Left lung (tissue), 10 donors: Measurements from ENCODE around the gene IFIH1. TPM values are rescaled to one million over a fixed set of nuclear protein-coding genes. Genes with fewer than 3 reads are reported as not detected.

ENCODE experiments used
- ATAC-seq: fragments of 200-7000 bp; cut with Tn5 transposase; one replicate; pipeline ENCODE4 v1.9.1; 2020; ENCODE audit warnings: moderate library complexity
- DNase-seq, 4 donors: peaks; one replicate each; pipeline ENCODE4 v3.0.0-alpha.2; 2013 to 2020
- H3K27ac ChIP-seq, 2 donors: fragments of 200-600 bp; sonication (generic) in 1 of 2; one replicate each; pipeline versions ENCODE4 v1.5.0 to v1.8.0; 2020 to 2021
- H3K27me3 ChIP-seq, 2 donors: fragments of 200-600 bp; sonication (generic) in 1 of 2; one replicate each; pipeline versions ENCODE4 v1.5.0 to v1.8.0; 2020 to 2021
- H3K36me3 ChIP-seq, 2 donors: fragments of 200-600 bp; sonication (generic) in 1 of 2; one replicate each; pipeline versions ENCODE4 v1.5.0 to v1.8.0; 2020 to 2021
- H3K4me1 ChIP-seq, 2 donors: fragments of 200-600 bp; one replicate each; pipeline ENCODE4 v1.8.0; 2021
- H3K4me3 ChIP-seq, 2 donors: fragments of 200-600 bp; sonication (generic) in 1 of 2; one replicate each; pipeline versions ENCODE4 v1.5.0 to v1.8.0; 2020 to 2021; ENCODE audit warnings: mild to moderate bottlenecking in 1 of 2
- H3K9me3 ChIP-seq, 2 donors: fragments of 200-600 bp; sonication (generic) in 1 of 2; one replicate each; pipeline versions ENCODE4 v1.5.0 to v1.8.0; 2020 to 2021
- intact Hi-C, 2 donors: fragments of 100-400 bp; cut with DNase I; formaldehyde crosslinking; loops; one replicate each; pipeline versions ENCODE4 v1.11.2 to v1.14.2; 2022
- polyA plus RNA-seq, 6 donors: library from polyadenylated mRNA; unstranded; fragments of 120-200 nt; gene quantifications; one replicate each; pipeline ENCODE4 v1.2.1, GENCODE V29; 2013; ENCODE audit not compliant: insufficient read length in 6 of 6
- total RNA-seq, 2 donors: library from RNA; stranded (reverse); fragmentation: NEBNext Ultra II Directional; extraction: Animal tissue kit (Norgen Biotek cat#: 25700); gene quantifications; one replicate each; pipeline ENCODE4 v1.2.1, GENCODE V29; 2021
- TF ChIP-seq, protein P1 (sequence below), 2 donors: fragments of 200-600 bp; sonication (generic) in 1 of 2; IDR thresholded peaks; one replicate each; pipeline versions ENCODE4 v1.5.0 to v1.8.0; 2021; ENCODE audit warnings: antibody characterized with exemption in 2 of 2
- donor health status: DM: no; HTN: yes; CAD: no.
- donor health status: DM: no; HTN: no; CAD: no.

The IFIH1 gene
- total and polyA plus RNA-seq, 8 donors, result 11.6 to 33.5 (median 12.8) TPM

DNA sequence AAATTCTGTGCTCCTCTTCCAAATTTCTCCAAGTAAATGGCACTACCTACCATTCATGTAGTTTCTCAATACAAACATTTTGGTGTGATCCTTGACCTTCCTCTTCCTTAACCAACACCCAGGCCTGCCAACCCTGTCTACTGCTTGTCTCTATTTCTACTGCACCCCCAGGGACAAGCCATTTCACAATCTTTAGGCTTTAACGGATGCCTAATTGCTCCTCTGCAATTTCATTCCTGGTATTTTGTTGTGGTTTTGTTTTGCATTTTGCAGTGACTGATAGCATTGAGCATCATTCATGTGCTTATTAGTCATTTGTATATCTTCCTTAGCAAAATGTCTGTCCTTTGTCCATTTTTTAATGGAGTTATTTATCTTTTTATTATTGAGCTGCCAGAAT is 85.3 kb downstream of the IFIH1 start:
- Histone ChIP-seq H3K4me1 (no peaks in the 10 kb centered on the region), H3K36me3 (no peaks in the 10 kb centered on the region), H3K4me3 (no peak overlapping the region), H3K27me3 (no peaks in the 10 kb centered on the region), H3K9me3 (no peaks in the 10 kb centered on the region), H3K27ac (no peak overlapping the region)
- ATAC-seq (no peak), DNase-seq (no peak)
- intact Hi-C loops, result no loop called here
- TF ChIP-seq, protein P1, sequence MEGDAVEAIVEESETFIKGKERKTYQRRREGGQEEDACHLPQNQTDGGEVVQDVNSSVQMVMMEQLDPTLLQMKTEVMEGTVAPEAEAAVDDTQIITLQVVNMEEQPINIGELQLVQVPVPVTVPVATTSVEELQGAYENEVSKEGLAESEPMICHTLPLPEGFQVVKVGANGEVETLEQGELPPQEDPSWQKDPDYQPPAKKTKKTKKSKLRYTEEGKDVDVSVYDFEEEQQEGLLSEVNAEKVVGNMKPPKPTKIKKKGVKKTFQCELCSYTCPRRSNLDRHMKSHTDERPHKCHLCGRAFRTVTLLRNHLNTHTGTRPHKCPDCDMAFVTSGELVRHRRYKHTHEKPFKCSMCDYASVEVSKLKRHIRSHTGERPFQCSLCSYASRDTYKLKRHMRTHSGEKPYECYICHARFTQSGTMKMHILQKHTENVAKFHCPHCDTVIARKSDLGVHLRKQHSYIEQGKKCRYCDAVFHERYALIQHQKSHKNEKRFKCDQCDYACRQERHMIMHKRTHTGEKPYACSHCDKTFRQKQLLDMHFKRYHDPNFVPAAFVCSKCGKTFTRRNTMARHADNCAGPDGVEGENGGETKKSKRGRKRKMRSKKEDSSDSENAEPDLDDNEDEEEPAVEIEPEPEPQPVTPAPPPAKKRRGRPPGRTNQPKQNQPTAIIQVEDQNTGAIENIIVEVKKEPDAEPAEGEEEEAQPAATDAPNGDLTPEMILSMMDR (IDR thresholded peaks at IDR 0.05), result no peak

- intact Hi-C loops, result no loop called here
- Histone ChIP-seq H3K36me3 (no peaks in the 10 kb centered on the region), H3K27me3 (no peaks in the 10 kb centered on the region), H3K4me3 (no peak overlapping the region), H3K4me1 (no peaks in the 10 kb centered on the region), H3K27ac (no peak overlapping the region), H3K9me3 (no peaks in the 10 kb centered on the region)
- ATAC-seq (no peak), DNase-seq (no peak)
- TF ChIP-seq, protein P1 (IDR thresholded peaks at IDR 0.05), result no peak
Observed at GRCh38 chr2:162232671-162233070, 85.8 kb downstream of the IFIH1 start.

GRCh38 chr2:162232027-162232426 is 86.5 kb downstream of the IFIH1 start:
- ATAC-seq (no peak), DNase-seq (no peak)
- intact Hi-C loops, result no loop called here

DNA sequence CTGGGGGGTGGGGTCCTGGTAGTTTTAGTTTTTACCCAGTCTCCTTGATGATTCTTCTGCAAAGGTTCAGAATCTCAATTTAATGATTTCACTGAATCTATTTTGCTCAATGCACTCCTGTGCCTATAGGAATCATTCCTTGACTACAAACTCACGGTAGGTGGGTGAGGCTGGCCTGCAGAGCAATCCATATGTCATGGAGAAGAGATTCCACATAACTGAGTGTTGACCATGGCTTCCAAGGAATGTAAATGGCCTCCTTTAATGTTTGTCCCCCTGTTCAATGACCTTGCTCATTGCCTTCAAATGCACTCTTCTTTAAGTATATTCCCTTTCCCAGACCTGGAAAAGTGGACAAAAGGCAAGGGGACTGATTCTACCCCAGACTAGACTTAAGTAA is 87.7 kb downstream of the IFIH1 start:
- ATAC-seq, result no peak
- Histone ChIP-seq H3K27ac (no peak overlapping the region), H3K9me3 (no peaks in the 10 kb centered on the region), H3K4me1 (no peaks in the 10 kb centered on the region), H3K4me3 (no peak overlapping the region), H3K36me3 (no peaks in the 10 kb centered on the region), H3K27me3 (no peaks in the 10 kb centered on the region)
- intact Hi-C loops, result no loop called here
- DNase-seq, result no peak
- TF ChIP-seq, protein P1 (IDR thresholded peaks at IDR 0.05), result no peak

More at GRCh38 chr2:162232027-162232426, 86.5 kb downstream of the IFIH1 start:
- Histone ChIP-seq H3K9me3 (no peaks in the 10 kb centered on the region), H3K4me3 (no peak overlapping the region), H3K36me3 (no peaks in the 10 kb centered on the region), H3K27ac (no peak overlapping the region), H3K27me3 (no peaks in the 10 kb centered on the region), H3K4me1 (no peaks in the 10 kb centered on the region)
- TF ChIP-seq, protein P1 (IDR thresholded peaks at IDR 0.05), result no peak

DNA sequence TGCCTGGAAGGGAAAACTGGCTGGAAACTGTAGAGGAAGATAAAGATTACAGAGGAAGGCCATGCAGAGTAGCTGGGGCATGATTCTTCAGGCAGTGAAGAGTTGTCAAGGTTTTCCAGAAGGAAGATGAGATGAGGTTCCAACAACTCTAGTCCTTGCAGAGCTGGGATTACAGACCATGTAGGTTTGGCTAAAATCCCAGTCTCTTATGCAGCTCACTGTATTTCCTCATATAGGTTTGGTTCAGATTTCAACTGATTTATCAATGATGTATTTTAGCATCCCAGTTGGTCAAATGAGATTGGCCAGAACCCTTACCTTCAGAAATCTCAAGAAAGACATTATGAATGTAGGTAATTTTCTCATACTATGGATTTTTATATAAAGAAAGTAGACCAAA is 91.6 kb downstream of the IFIH1 start:
- TF ChIP-seq, protein P1 (IDR thresholded peaks at IDR 0.05), result no peak
- Histone ChIP-seq H3K9me3 (no peaks in the 10 kb centered on the region), H3K27ac (no peak overlapping the region), H3K4me3 (no peak overlapping the region), H3K27me3 (no peaks in the 10 kb centered on the region), H3K4me1 (no peaks in the 10 kb centered on the region), H3K36me3 (no peaks in the 10 kb centered on the region)
- ATAC-seq (no peak), DNase-seq (no peak)
- intact Hi-C loops, result no loop called here
